Stimulated activated naive CD8-positive, alpha-beta T cell treated with anti-CD3 and anti-CD28 coated beads, Interleukin-15, Interleukin-2, amounts not matched to agents 100 ng/mL and 50 ng/mL, for 24 hours (primary cell): Measurements from ENCODE around the gene NUP98.
"Not testable (repeated sequence)": the region's sequence is repeated elsewhere in the genome, so short reads cannot be mapped to it uniquely, and the experiment has no call there.

Experiments
- H3K27ac Mint-ChIP-seq: one replicate; pipeline ENCODE4 v1.8.0; 2021; ENCODE audit warnings: mild to moderate bottlenecking, mixed read lengths
- H3K27me3 Mint-ChIP-seq: one replicate; pipeline ENCODE4 v1.8.0; 2021; ENCODE audit warnings: mixed read lengths
- H3K36me3 Mint-ChIP-seq: one replicate; pipeline ENCODE4 v1.8.0; 2021; ENCODE audit warnings: low read depth, mixed read lengths
- H3K4me1 Mint-ChIP-seq: one replicate; pipeline ENCODE4 v1.8.0; 2021; ENCODE audit warnings: low read depth, mixed read lengths
- H3K4me3 Mint-ChIP-seq: one replicate; pipeline ENCODE4 v1.8.0; 2021; ENCODE audit warnings: mild to moderate bottlenecking, mixed read lengths
- H3K9me3 Mint-ChIP-seq: one replicate; pipeline ENCODE4 v1.8.0; 2021; ENCODE audit warnings: mixed read lengths

The NUP98 gene

DNA sequence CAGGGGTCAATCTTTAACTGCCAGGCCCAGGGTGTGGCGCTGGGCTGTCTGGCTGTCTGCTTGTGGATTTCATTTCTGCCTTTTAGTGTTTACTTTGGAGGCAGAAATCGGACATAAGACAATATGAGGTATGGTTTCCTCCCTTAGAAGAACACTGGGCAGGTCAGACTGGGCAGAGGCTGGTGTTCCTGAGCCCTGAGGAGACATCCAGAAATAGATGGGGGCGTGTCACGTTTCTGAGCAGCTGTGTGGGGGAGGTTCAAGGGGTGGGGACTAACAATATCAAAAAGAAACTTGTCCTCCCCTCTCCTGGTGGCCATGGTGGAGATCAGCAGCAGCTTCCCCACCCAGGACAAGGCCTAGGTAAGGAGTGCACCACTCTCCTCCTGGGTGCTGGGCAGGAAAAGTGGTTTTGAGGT is 152.5 kb downstream of the NUP98 start, which contains the start of gene ART1:
TSS of gene ART1 (plus strand) at position 312 of the 419 bp plus-strand sequence. CDS start 14,086 bp downstream, outside the sequence.
- no peak within 1 kb of the TSS for H3K4me3 Mint-ChIP-seq
- no peaks in the 10 kb centered on the region for H3K9me3 Mint-ChIP-seq
- peaks cover 32% of the 10 kb centered on the region for H3K27me3 Mint-ChIP-seq
- peaks cover 5% of the 10 kb centered on the region for H3K4me1 Mint-ChIP-seq
- no peaks in the 10 kb centered on the region for H3K36me3 Mint-ChIP-seq
- H3K27ac Mint-ChIP-seq, result no peak within 1 kb of the TSS

DNA sequence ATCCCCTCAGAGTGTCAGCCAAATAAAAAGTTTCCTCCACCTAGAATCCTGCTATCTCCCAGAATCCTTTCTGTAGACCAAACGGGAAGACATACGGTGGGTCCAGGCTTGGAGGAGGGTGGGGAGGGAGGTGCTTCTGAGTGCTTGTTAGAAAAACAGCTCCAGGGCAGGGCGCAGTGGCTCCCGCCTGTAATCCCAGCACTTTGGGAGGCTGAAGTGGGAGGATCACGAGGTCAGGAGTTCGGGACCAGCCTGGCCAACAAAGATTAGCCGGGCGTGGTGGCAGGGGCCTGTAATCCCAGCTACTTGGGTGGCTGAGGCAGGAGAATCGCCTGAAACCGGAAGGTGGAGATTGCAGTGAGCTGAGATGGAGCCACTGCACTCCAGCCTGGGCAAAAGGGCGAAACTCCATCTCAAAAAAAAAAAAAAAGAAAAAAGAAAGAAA is 154.2 kb downstream of the NUP98 start:
- peaks cover 19% of the 10 kb centered on the region for H3K27me3 Mint-ChIP-seq

DNA sequence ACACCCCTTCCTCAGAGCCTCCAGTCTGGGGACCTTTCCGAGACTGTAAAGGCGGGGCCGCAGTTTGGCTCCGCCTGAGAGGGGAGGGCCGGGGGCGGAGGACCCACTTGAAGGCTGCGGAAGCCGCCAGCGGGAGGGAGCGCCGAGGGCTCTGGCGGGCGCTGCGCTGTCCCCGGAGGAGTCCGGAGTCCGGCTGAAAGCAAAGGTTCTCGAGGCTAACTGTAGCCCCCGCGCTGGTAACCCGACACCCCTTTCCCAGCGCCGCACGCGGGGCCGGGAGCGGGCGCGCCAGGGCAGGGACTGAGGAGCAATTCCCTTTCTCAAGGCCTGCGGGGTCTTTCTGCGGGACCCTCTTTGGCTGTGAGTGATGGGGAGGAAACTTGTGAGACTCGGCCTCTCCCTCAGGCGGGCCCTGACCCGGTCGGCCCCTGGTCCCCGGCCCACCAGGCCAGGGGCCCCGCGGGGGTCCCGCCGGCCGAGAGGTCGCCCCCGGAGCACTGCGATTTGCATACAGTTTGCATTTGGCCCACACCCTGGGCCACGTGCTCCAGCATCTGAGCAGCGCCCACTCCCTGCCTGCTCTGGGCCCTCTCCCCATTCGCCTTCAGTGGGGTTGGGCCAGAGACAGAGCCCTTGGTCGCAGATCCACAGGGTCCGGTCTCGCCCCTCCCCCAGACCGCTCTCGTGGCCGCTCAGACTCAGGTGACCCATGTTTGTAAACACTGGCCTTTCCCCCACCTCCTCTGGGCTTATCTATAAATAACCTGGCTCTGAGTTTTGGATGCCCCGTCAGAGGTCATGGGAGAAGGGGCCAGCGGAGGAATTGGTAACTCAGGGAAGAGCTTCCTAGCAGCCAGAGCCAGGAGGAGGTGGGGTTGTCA is 155.0 kb downstream of the NUP98 start:
- Mint-ChIP-seq H3K9me3 (no peaks in the 10 kb centered on the region), H3K36me3 (no peaks in the 10 kb centered on the region), H3K27me3 (peaks cover 17% of the 10 kb centered on the region), H3K27ac (no peak overlapping the region), H3K4me3 (peak overlapping the region; percentile 73), H3K4me1 (peaks cover 5% of the 10 kb centered on the region)

More for the DNA sequence above, 154.2 kb downstream of the NUP98 start:
- peak overlapping the region; percentile 73 for H3K4me3 Mint-ChIP-seq
- not testable (repeated sequence) for H3K4me1 Mint-ChIP-seq, H3K9me3 Mint-ChIP-seq, H3K36me3 Mint-ChIP-seq, H3K27ac Mint-ChIP-seq

DNA sequence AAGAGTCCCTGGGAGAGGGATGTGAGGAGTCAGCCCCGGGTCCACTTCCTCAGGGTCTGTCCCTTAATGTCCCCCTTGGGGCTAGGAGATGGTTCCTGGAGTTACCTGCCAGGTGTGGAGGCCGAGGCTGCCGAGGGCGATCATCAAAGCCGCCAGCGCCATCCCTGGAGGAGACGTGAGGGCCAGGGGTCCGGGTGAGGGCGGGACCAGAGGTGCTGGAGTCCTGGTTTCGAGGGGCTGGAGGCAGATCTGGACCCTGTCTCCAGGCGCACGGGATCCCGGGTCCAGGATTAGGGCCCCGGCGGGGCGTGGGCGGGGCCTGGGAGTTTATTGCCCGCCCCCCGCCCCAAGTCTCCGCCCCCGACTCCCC is 155.7 kb downstream of the NUP98 start, which contains the start of gene ART5:
TSS of gene ART5 (minus strand) at position 292 of the 370 bp plus-strand sequence. CDS start at position 162, 130 bp downstream.
- Mint-ChIP-seq H3K9me3 (no peaks in the 10 kb centered on the region), H3K27me3 (peaks cover 14% of the 10 kb centered on the region), H3K4me1 (peaks cover 5% of the 10 kb centered on the region), H3K27ac (no peak within 1 kb of the TSS), H3K4me3 (peak within 1 kb of the TSS; percentile 73), H3K36me3 (no peaks in the 10 kb centered on the region)

DNA sequence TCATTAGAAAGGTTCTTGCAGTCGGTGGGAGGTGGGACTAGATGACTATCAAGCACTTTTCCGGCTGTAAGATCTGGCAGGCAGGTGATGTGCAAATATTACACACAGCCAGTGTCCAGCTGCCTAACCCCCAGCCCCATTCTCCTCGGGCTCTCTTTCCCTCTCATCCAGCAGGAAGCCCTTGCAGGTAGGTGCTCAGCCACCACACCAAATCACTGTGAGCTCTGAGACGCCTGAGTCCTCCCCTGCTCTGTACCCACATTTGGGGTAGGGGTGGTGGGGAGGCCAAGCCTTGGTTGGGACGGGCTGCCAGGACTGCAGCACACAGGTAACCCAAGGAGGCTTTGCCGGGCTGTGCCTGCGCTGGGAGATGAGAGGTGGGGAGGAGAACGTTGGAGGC is 156.2 kb downstream of the NUP98 start:
- H3K27me3 Mint-ChIP-seq, result peaks cover 11% of the 10 kb centered on the region
- H3K27ac Mint-ChIP-seq, result no peak overlapping the region
- no peaks in the 10 kb centered on the region for H3K9me3 Mint-ChIP-seq
- H3K4me3 Mint-ChIP-seq, result peak overlapping the region; percentile 47
- peaks cover 5% of the 10 kb centered on the region for H3K4me1 Mint-ChIP-seq
- H3K36me3 Mint-ChIP-seq, result no peaks in the 10 kb centered on the region

DNA sequence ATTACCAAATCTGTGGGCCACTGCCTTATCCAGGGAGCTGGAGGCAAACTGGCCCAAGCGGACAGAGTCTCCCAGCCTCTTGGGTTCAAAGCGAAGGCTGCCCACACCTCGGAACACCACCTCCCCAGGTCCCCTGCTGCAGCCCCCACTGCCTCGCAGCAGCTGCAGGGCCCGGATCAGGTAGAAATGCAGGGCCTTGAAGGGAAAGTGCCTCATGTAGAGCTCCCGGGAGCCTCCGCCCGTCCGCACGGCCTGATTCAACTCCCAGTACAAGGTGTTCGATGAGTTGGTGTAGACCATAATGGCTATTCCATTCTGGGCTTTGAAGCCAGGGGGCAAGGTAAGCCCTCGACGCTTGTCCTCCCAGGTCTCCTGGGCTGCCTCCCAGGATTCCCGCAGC is 157.5 kb downstream of the NUP98 start:
- H3K4me1 Mint-ChIP-seq, result peaks cover 5% of the 10 kb centered on the region
- no peaks in the 10 kb centered on the region for H3K36me3 Mint-ChIP-seq
- H3K4me3 Mint-ChIP-seq, result no peak overlapping the region
- peaks cover 11% of the 10 kb centered on the region for H3K27me3 Mint-ChIP-seq
- H3K9me3 Mint-ChIP-seq, result no peaks in the 10 kb centered on the region
- H3K27ac Mint-ChIP-seq, result no peak overlapping the region

DNA sequence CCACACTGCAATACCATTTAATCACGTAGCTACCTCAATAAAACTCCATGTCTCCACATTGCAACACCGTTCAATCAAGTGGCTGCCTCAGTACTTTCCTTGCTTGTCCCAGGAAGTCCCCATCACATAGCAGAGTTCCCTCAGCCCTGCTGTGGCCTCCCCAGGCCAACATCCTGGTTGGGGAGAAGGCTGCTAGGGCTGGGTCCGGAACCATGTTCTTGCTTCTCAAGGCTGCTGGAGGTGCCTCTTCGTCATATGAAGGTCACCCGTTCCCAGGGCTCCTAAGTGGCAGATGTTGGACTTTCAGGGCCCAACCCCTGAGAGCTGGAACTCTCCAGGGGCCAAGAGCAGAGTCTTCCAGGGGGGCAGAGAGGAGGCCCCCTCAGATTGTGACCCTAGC is 158.8 kb downstream of the NUP98 start:
- Mint-ChIP-seq H3K27me3 (peaks cover 5% of the 10 kb centered on the region), H3K4me3 (no peak overlapping the region), H3K27ac (no peak overlapping the region), H3K4me1 (peaks cover 5% of the 10 kb centered on the region), H3K36me3 (no peaks in the 10 kb centered on the region), H3K9me3 (no peaks in the 10 kb centered on the region)

DNA sequence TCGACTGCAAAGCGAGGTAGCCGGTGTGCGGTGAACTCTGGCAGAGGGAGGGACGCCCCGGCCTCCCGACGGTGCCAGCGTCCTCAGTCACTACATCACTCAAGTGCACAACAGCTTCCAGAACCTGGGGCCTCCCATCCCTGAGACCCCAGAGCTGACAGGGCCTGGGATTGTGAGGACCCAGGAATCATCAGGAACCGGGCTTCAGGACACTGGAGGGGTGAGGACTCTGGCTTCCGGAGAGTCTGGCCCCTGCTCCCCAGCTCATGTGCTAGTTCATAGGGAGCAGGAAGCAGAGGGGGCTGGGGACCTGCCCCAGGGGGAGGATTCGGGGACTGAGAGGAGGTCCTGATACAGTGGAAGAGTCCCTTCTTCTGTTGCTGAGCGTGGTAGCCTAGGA is 160.2 kb downstream of the NUP98 start:
- H3K36me3 Mint-ChIP-seq, result no peaks in the 10 kb centered on the region
- H3K27ac Mint-ChIP-seq, result no peak overlapping the region
- peaks cover 5% of the 10 kb centered on the region for H3K27me3 Mint-ChIP-seq
- H3K9me3 Mint-ChIP-seq, result no peaks in the 10 kb centered on the region
- H3K4me1 Mint-ChIP-seq, result no peaks in the 10 kb centered on the region
- no peak overlapping the region for H3K4me3 Mint-ChIP-seq

DNA sequence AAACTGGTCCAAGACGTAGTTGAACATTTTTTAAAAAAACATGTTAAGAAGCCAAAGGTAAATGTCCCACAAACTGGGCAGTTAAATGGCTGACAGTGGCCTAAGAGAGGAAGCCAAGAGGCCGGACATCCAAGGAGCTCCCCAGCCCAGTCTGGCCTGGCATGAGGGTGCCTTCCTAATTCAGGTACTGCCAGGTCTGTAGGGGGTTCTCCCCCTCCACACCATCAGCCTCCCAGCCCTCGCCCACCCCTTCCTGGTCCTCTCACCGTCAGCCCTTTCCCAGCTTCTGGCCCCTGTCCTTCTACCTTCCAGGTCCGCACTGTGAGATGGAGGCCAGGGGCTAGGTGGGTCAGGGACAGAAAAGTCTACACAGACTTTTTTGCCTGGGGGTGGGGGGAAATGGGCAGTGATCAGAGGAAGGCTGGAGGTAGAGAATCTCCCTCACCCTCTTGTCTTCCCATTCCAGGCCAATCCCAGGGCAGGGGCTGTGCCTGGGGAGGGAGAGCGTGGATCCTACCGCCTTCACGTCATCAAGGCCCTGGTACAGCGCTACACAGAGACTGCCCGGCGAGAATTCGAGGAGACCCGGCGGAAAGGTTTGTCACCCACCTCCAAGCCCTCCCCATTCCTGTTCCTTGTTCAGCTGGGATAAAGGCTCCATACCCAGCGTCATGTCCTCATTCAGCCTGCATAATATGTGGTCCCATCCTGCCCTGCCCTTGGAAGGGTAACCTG is 161.5 kb downstream of the NUP98 start:
- H3K27ac Mint-ChIP-seq, result no peak overlapping the region
- no peaks in the 10 kb centered on the region for H3K4me1 Mint-ChIP-seq
- no peaks in the 10 kb centered on the region for H3K9me3 Mint-ChIP-seq
- H3K27me3 Mint-ChIP-seq, result no peaks in the 10 kb centered on the region
- no peak overlapping the region for H3K4me3 Mint-ChIP-seq
- no peaks in the 10 kb centered on the region for H3K36me3 Mint-ChIP-seq

DNA sequence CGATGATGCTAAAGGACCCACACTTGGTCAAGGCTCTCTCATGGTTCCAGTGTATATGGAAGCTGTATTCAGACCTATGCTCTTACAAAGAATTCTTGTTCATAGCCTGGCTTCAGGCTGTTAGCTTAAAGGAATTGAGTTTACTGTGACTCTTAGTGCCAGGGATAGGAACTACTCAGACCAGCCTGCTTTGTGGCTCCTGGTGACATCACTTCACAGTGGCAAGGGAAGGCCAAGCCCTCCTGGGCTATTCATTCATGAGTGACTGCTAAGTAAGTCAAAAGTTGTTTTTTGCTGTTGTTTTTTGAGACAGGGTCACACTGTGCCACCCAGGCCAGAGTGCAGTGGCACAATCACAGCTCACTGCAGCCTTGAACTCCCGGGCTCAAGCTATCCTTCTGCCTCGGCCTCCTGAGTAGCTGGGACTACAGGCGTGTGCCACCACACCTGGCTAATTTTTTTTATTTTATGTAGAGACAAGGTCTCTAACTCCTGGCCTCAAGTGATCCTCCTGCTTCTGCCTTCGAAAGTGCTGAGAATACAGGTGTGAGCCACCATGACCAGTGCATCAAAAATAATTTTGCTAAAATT is 165.2 kb downstream of the NUP98 start:
- Mint-ChIP-seq H3K36me3 (no peaks in the 10 kb centered on the region), H3K9me3 (no peaks in the 10 kb centered on the region), H3K27ac (no peak overlapping the region), H3K4me3 (no peak overlapping the region), H3K4me1 (no peaks in the 10 kb centered on the region), H3K27me3 (no peaks in the 10 kb centered on the region)

DNA sequence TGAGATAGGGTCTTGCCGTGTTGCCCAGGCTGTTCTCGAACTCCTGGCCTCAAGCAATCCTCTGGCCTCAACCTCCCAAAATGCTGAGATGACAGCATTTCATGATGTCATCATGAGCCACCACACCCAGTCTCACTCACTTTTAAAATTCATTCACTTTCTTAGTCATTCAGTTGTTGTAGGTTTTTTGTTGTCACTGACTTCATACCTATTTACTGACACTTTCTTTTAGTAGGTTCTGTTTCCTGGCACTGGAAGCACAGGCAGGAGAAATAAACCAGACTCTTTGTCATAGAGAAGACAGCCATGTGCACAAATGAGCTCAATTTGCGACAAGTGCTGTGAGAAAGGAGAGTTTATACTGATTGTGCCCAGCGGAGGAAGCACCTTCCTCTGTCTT is 166.0 kb downstream of the NUP98 start:
- Mint-ChIP-seq H3K4me1 (peaks cover 5% of the 10 kb centered on the region), H3K9me3 (no peaks in the 10 kb centered on the region), H3K36me3 (no peaks in the 10 kb centered on the region), H3K4me3 (no peak overlapping the region), H3K27me3 (peaks cover 5% of the 10 kb centered on the region), H3K27ac (no peak overlapping the region)

DNA sequence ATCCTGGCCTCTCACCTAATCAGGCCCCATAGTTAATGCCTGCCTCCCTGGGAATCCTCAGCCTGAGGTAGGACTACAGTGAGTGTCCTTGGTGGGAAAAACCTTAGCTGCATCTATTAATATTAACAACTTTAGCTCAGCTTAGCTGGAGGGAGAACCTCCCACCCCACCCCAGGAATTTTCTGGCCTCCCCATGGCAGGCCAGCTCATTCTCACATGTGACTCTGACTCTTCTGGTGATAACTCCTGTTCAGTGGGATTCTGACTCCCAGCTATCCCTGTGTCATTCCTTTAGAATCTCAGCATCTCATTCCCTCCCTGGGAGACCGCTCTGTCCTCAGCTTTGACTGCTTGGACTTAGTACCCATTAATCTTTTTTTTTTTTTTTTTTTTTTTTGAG is 170.1 kb downstream of the NUP98 start:
- Mint-ChIP-seq H3K4me3 (no peak overlapping the region), H3K9me3 (no peaks in the 10 kb centered on the region), H3K27ac (no peak overlapping the region), H3K4me1 (peaks cover 6% of the 10 kb centered on the region), H3K27me3 (peaks cover 5% of the 10 kb centered on the region), H3K36me3 (no peaks in the 10 kb centered on the region)

DNA sequence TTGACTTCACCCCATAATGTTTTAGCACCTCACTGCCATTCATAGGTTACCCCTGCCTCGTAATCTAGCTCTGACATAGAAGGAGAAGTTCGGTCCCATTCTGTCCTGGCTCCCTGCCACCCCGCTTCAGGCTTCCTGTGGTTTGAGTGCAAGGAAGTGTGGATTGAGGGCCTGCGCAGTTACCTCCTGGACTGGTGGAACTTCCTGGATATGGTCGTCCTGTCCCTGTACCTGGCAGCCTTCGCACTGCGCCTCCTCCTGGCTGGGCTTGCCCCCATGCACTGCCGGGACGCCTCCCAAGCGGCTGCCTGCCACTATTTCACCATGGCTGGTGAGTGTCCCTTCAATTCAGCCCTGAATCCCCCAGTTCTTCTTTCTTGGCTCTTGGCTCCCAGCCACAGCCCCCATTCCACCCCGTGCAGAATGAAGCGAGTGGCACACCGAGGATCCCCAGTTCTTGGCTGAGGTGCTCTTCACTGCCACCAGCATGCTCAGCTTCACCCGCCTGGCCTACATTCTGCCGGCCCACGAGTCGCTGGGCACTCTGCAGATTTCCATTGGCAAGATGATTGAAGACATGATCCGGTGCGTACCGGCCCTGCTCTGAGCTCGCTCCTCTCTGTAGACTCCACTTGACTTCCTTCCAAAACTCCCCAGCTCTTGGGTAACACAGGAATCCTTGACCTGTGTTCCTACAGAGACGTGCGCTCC is 170.9 kb downstream of the NUP98 start:
- Mint-ChIP-seq H3K36me3 (no peaks in the 10 kb centered on the region), H3K27ac (no peak overlapping the region), H3K4me1 (peaks cover 6% of the 10 kb centered on the region), H3K9me3 (no peaks in the 10 kb centered on the region), H3K4me3 (no peak overlapping the region), H3K27me3 (peaks cover 5% of the 10 kb centered on the region)
